WTC11 (cell line): ENCODE results near the gene PDXP. TPM values are rescaled to one million over a fixed set of nuclear protein-coding genes. Genes with fewer than 3 reads are reported as not detected.

Experiments used
- ATAC-seq: fragments of 200-7000 bp; cut with Tn5 transposase; 2 replicates; pipeline ENCODE4 v1.10.0; 2021; ENCODE audit warnings: mild to moderate bottlenecking, moderate library complexity
- CTCF ChIA-PET: fragments of 300-600 bp; sonication (Branson Sonifier 250); formaldehyde crosslinking; loops from one replicate; lab custom pipeline; 2021; ENCODE audit warnings: antibody characterized with exemption; lab: Charles Lee
- POLR2A ChIA-PET: fragments of 350-600 bp; sonication (Branson Sonifier 250); formaldehyde crosslinking; loops from one replicate; lab custom pipeline; 2021; ENCODE audit warnings: antibody characterized with exemption; lab: Charles Lee
- DNase-seq: peaks from one replicate; pipeline ENCODE4 v3.0.0; 2021; ENCODE audit warnings: low spot score
- H3K27ac Mint-ChIP-seq: 2 replicates; pipeline ENCODE4 v1.8.0; 2021; ENCODE audit warnings: mixed read lengths
- H3K27me3 Mint-ChIP-seq: 2 replicates; pipeline ENCODE4 v1.8.0; 2021; ENCODE audit warnings: low read depth, mild to moderate bottlenecking, moderate library complexity, mixed read lengths
- H3K36me3 Mint-ChIP-seq: 2 replicates; pipeline ENCODE4 v1.8.0; 2021; ENCODE audit warnings: mixed read lengths
- H3K4me1 Mint-ChIP-seq: 2 replicates; pipeline ENCODE4 v1.8.0; 2022; ENCODE audit warnings: mixed read lengths
- H3K4me3 Mint-ChIP-seq: 2 replicates; pipeline ENCODE4 v1.8.0; 2021; ENCODE audit warnings: mild to moderate bottlenecking, moderate library complexity, mixed read lengths
- H3K9me3 Mint-ChIP-seq: 2 replicates; pipeline ENCODE4 v1.8.0; 2021; ENCODE audit warnings: mixed read lengths
- EMX1 ChIP-seq: fragments of 250-450 bp; sonication (Bioruptor Pico); IDR thresholded peaks from 2 replicates; pipeline ENCODE4 v1.8.0; 2021; ENCODE audit warnings: mild to moderate bottlenecking
- ETV6 ChIP-seq: sonication (generic); formaldehyde crosslinking; IDR thresholded peaks from 2 replicates; pipeline ENCODE4 v1.8.1; 2022; ENCODE audit warnings: mild to moderate bottlenecking, missing genetic modification reagents
- FOXJ3 ChIP-seq: sonication (generic); formaldehyde crosslinking; IDR thresholded peaks from 2 replicates; pipeline ENCODE4 v1.9.0; 2021; ENCODE audit warnings: missing genetic modification reagents, mild to moderate bottlenecking, borderline replicate concordance
- MXD4 ChIP-seq: fragments of 250-450 bp; sonication (Bioruptor Pico); IDR thresholded peaks from 2 replicates; pipeline ENCODE4 v1.8.0; 2021; ENCODE audit warnings: mild to moderate bottlenecking, moderate library complexity, borderline replicate concordance
- NR2C2 ChIP-seq: sonication (generic); formaldehyde crosslinking; IDR thresholded peaks from 2 replicates; pipeline ENCODE4 v1.8.0; 2022; ENCODE audit warnings: mild to moderate bottlenecking, missing genetic modification reagents
- RELA ChIP-seq: sonication (generic); formaldehyde crosslinking; IDR thresholded peaks from 2 replicates; pipeline ENCODE4 v1.8.1; 2022; ENCODE audit warnings: missing genetic modification reagents, mild to moderate bottlenecking, borderline replicate concordance
- TCF7 ChIP-seq: sonication (generic); formaldehyde crosslinking; IDR thresholded peaks from 2 replicates; pipeline ENCODE4 v1.8.0; 2022; ENCODE audit warnings: mild to moderate bottlenecking, low read depth, missing genetic modification reagents, moderate library complexity
- ZNF138 ChIP-seq: sonication (generic); formaldehyde crosslinking; conservative IDR thresholded peaks from 2 replicates; pipeline ENCODE4 v1.8.1; 2022; ENCODE audit warnings: mild to moderate bottlenecking, moderate library complexity, missing genetic modification reagents
- ZNF232 ChIP-seq: sonication (generic); formaldehyde crosslinking; IDR thresholded peaks from 2 replicates; pipeline ENCODE4 v1.8.0; 2022; ENCODE audit warnings: mild to moderate bottlenecking, missing genetic modification reagents
- ZNF396 ChIP-seq: fragments of 250-450 bp; sonication (Bioruptor Pico); IDR thresholded peaks from 2 replicates; pipeline ENCODE4 v1.8.0; 2021; ENCODE audit warnings: mild to moderate bottlenecking, moderate library complexity, borderline replicate concordance
- total RNA-seq: library from RNA; stranded (reverse); gene quantifications from 3 replicates; pipeline ENCODE4 v1.2.3, GENCODE V29; 2021
- TF ChIP-seq, protein P1 (sequence below): sonication (generic); formaldehyde crosslinking; IDR thresholded peaks from 2 replicates; pipeline ENCODE4 v1.8.1; 2022; ENCODE audit warnings: mild to moderate bottlenecking, moderate library complexity, missing genetic modification reagents
- TF ChIP-seq, protein P2 (sequence below): sonication (generic); formaldehyde crosslinking; conservative IDR thresholded peaks from 2 replicates; pipeline ENCODE4 v1.8.1; 2022; ENCODE audit warnings: mild to moderate bottlenecking, missing genetic modification reagents
- TF ChIP-seq, protein P3 (sequence below): fragments of 200-600 bp; IDR thresholded peaks from 2 replicates; pipeline ENCODE4 v1.8.0; 2022; ENCODE audit warnings: antibody characterized with exemption
- TF ChIP-seq, protein P4 (sequence below): sonication (generic); formaldehyde crosslinking; IDR thresholded peaks from 2 replicates; pipeline ENCODE4 v1.8.1; 2023; ENCODE audit warnings: mild to moderate bottlenecking, missing genetic modification reagents
- TF ChIP-seq, protein P5 (sequence below): sonication (generic); formaldehyde crosslinking; IDR thresholded peaks from 2 replicates; pipeline ENCODE4 v1.8.1; 2023; ENCODE audit warnings: mild to moderate bottlenecking, missing genetic modification reagents, moderate library complexity
- TF ChIP-seq, protein P6 (sequence below): sonication (generic); formaldehyde crosslinking; IDR thresholded peaks from 2 replicates; pipeline ENCODE4 v1.8.0; 2022; ENCODE audit warnings: mild to moderate bottlenecking, missing genetic modification reagents
- TF ChIP-seq, protein P7 (sequence below): sonication (generic); formaldehyde crosslinking; IDR thresholded peaks from 2 replicates; pipeline ENCODE4 v1.8.0; 2023; ENCODE audit warnings: missing genetic modification reagents, mild to moderate bottlenecking, borderline replicate concordance

Gene PDXP
- total RNA-seq, 1 experiment from 2014 or later = 36.1 TPM

DNA sequence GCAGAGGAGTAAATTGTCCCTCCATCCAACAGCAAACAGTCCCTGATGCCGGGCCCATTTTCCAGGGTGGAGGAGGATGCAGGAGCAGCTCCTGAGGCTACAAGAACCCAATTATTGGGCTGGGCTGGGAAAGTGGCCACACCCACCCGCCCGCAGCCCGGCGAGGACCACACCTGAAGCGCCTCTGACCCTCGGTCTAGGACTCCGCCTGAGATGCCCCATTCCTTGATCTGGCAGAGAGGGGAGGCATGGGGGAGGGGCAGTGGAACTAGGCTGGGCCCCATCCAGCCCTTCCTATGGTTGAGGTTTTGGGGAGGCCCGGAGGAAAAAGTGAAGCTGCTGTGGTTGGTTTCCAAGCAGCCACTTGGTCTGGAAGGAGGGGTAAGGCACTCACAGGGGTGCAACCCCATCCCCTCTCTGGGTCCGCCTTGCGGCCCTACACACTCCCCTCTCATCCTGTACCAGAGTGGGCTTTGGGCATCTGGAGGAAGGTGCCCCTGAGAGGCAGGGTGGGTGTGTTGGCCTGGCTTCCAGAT lies 14.5 kb downstream of the PDXP start:
- ChIA-PET POLR2A (no interaction called here), CTCF (interaction anchor here (1.3 to 6.8 kb wide), 5 partner anchors 9 to 134 kb away, joined by 4 to 51 read pairs (median 12); no protein-coding TSS in a partner anchor)
- no peak for TF ChIP-seq RELA (CRISPR knock-in tag)
- TF ChIP-seq TCF7 (CRISPR knock-in tag) = no peak
- TF ChIP-seq, protein P1, sequence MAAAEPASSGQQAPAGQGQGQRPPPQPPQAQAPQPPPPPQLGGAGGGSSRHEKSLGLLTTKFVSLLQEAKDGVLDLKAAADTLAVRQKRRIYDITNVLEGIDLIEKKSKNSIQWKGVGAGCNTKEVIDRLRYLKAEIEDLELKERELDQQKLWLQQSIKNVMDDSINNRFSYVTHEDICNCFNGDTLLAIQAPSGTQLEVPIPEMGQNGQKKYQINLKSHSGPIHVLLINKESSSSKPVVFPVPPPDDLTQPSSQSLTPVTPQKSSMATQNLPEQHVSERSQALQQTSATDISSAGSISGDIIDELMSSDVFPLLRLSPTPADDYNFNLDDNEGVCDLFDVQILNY (CRISPR knock-in tag) = no peak
- TF ChIP-seq, protein P2, sequence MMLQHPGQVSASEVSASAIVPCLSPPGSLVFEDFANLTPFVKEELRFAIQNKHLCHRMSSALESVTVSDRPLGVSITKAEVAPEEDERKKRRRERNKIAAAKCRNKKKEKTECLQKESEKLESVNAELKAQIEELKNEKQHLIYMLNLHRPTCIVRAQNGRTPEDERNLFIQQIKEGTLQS = no peak
- TF ChIP-seq, protein P3, sequence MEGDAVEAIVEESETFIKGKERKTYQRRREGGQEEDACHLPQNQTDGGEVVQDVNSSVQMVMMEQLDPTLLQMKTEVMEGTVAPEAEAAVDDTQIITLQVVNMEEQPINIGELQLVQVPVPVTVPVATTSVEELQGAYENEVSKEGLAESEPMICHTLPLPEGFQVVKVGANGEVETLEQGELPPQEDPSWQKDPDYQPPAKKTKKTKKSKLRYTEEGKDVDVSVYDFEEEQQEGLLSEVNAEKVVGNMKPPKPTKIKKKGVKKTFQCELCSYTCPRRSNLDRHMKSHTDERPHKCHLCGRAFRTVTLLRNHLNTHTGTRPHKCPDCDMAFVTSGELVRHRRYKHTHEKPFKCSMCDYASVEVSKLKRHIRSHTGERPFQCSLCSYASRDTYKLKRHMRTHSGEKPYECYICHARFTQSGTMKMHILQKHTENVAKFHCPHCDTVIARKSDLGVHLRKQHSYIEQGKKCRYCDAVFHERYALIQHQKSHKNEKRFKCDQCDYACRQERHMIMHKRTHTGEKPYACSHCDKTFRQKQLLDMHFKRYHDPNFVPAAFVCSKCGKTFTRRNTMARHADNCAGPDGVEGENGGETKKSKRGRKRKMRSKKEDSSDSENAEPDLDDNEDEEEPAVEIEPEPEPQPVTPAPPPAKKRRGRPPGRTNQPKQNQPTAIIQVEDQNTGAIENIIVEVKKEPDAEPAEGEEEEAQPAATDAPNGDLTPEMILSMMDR = no peak
- TF ChIP-seq, protein P4, sequence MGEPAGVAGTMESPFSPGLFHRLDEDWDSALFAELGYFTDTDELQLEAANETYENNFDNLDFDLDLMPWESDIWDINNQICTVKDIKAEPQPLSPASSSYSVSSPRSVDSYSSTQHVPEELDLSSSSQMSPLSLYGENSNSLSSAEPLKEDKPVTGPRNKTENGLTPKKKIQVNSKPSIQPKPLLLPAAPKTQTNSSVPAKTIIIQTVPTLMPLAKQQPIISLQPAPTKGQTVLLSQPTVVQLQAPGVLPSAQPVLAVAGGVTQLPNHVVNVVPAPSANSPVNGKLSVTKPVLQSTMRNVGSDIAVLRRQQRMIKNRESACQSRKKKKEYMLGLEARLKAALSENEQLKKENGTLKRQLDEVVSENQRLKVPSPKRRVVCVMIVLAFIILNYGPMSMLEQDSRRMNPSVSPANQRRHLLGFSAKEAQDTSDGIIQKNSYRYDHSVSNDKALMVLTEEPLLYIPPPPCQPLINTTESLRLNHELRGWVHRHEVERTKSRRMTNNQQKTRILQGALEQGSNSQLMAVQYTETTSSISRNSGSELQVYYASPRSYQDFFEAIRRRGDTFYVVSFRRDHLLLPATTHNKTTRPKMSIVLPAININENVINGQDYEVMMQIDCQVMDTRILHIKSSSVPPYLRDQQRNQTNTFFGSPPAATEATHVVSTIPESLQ = no peak
- no peak for TF ChIP-seq ETV6 (CRISPR knock-in tag)
- TF ChIP-seq ZNF232 (CRISPR knock-in tag) = no peak
- TF ChIP-seq, protein P5, sequence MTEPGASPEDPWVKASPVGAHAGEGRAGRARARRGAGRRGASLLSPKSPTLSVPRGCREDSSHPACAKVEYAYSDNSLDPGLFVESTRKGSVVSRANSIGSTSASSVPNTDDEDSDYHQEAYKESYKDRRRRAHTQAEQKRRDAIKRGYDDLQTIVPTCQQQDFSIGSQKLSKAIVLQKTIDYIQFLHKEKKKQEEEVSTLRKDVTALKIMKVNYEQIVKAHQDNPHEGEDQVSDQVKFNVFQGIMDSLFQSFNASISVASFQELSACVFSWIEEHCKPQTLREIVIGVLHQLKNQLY (CRISPR knock-in tag) = no peak
- TF ChIP-seq EMX1 (CRISPR knock-in tag) = no peak
- TF ChIP-seq, protein P6, sequence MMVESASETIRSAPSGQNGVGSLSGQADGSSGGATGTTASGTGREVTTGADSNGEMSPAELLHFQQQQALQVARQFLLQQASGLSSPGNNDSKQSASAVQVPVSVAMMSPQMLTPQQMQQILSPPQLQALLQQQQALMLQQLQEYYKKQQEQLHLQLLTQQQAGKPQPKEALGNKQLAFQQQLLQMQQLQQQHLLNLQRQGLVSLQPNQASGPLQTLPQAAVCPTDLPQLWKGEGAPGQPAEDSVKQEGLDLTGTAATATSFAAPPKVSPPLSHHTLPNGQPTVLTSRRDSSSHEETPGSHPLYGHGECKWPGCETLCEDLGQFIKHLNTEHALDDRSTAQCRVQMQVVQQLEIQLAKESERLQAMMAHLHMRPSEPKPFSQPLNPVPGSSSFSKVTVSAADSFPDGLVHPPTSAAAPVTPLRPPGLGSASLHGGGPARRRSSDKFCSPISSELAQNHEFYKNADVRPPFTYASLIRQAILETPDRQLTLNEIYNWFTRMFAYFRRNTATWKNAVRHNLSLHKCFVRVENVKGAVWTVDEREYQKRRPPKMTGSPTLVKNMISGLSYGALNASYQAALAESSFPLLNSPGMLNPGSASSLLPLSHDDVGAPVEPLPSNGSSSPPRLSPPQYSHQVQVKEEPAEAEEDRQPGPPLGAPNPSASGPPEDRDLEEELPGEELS (CRISPR knock-in tag) = no peak
- TF ChIP-seq NR2C2 (CRISPR knock-in tag) = no peak
- H3K9me3 Mint-ChIP-seq = no peaks in the 10 kb centered on the region
- no peaks in the 10 kb centered on the region for H3K36me3 Mint-ChIP-seq
- H3K4me3 Mint-ChIP-seq = no peak overlapping the region
- peaks cover 15% of the 10 kb centered on the region for H3K4me1 Mint-ChIP-seq
- peaks cover 16% of the 10 kb centered on the region for H3K27me3 Mint-ChIP-seq
- no peak for ATAC-seq
- H3K27ac Mint-ChIP-seq = no peak overlapping the region
- no peak for DNase-seq

DNA sequence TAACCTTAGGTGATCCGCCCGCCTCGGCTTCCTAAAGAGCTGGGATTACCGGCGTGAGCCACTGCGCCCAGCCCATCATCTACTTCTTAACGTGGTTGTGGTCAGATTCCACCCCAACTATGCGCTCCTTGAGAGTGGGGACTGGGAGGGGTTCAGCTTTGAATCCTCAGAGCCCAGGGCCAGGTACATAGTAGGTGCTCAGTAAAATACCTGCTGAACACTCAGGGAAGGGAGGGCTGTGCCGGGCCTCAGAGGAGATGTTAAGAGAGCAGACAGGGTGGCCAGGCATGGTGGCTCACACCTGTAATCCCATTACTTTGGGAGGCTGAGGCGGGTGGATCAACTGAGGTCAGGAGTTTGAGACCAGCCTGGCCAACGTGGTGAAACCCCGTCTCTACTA lies 15.7 kb downstream of the PDXP start:
- H3K4me1 Mint-ChIP-seq = peaks cover 13% of the 10 kb centered on the region
- peaks cover 17% of the 10 kb centered on the region for H3K27me3 Mint-ChIP-seq
- no peaks in the 10 kb centered on the region for H3K36me3 Mint-ChIP-seq
- no peak for ATAC-seq
- CTCF ChIA-PET = interaction anchor here (1.5 to 6.8 kb wide), 3 partner anchors 9 to 82 kb away, joined by 4 to 51 read pairs (median 7); no protein-coding TSS in a partner anchor
- no peak for TF ChIP-seq FOXJ3
- TF ChIP-seq ZNF396 (CRISPR knock-in tag) = no peak
- TF ChIP-seq MXD4 (CRISPR knock-in tag) = no peak
- TF ChIP-seq, protein P7, sequence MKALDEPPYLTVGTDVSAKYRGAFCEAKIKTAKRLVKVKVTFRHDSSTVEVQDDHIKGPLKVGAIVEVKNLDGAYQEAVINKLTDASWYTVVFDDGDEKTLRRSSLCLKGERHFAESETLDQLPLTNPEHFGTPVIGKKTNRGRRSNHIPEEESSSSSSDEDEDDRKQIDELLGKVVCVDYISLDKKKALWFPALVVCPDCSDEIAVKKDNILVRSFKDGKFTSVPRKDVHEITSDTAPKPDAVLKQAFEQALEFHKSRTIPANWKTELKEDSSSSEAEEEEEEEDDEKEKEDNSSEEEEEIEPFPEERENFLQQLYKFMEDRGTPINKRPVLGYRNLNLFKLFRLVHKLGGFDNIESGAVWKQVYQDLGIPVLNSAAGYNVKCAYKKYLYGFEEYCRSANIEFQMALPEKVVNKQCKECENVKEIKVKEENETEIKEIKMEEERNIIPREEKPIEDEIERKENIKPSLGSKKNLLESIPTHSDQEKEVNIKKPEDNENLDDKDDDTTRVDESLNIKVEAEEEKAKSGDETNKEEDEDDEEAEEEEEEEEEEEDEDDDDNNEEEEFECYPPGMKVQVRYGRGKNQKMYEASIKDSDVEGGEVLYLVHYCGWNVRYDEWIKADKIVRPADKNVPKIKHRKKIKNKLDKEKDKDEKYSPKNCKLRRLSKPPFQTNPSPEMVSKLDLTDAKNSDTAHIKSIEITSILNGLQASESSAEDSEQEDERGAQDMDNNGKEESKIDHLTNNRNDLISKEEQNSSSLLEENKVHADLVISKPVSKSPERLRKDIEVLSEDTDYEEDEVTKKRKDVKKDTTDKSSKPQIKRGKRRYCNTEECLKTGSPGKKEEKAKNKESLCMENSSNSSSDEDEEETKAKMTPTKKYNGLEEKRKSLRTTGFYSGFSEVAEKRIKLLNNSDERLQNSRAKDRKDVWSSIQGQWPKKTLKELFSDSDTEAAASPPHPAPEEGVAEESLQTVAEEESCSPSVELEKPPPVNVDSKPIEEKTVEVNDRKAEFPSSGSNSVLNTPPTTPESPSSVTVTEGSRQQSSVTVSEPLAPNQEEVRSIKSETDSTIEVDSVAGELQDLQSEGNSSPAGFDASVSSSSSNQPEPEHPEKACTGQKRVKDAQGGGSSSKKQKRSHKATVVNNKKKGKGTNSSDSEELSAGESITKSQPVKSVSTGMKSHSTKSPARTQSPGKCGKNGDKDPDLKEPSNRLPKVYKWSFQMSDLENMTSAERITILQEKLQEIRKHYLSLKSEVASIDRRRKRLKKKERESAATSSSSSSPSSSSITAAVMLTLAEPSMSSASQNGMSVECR = no peak
- no peak for TF ChIP-seq ZNF232 (CRISPR knock-in tag)
- TF ChIP-seq, protein P2 = no peak
- no peak for TF ChIP-seq ZNF138 (CRISPR knock-in tag)
- TF ChIP-seq, all 79 proteins: peak for 0
- Mint-ChIP-seq H3K9me3 (no peaks in the 10 kb centered on the region), H3K4me3 (no peak overlapping the region), H3K27ac (no peak overlapping the region)
- POLR2A ChIA-PET = interaction anchor here (0.6 kb wide), 1 partner anchor 207 kb away, joined by 3 read pairs; no protein-coding TSS in a partner anchor
- no peak for DNase-seq
